ENCODE data around the gene PCK2. TPM values are rescaled to one million over a fixed set of nuclear protein-coding genes. Genes with fewer than 3 reads are reported as not detected.

Gene PCK2
- total RNA-seq, 2 donors from 2014 or later = 11.4 to 16.9 TPM

DNA sequence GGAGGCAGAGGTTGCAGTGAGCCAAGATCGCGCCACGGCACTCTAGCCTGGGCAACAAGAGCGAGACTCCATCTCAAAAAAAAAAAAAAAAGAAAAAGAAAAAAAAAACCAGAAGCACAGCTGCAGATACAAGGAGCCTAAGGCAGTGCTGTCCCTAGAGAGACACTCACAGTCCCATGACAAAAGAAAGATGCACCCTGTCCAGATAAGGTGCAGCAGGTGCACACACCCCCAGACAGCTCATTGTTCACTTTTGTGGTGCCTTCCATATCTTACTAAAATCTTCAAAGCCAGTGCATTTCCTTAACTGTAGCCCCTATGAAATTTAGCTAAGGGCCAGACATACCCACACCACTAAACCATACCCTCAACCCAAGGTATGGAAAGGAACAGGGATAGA lies 28.3 kb downstream of the PCK2 start:
- Histone ChIP-seq H3K4me1 (ENCODE audit: control insufficient read depth in 1 of 2, low read depth in 2 of 2) (no peaks in the 10 kb centered on the region), H3K27me3 (replicated peaks; ENCODE audit: insufficient read depth) (no peaks in the 10 kb centered on the region), H3K9me3 (no peaks in the 10 kb centered on the region), H3K4me3 (no peak overlapping the region), H3K27ac (no peak overlapping the region), H3K36me3 (peaks cover 37% of the 10 kb centered on the region)
- TF ChIP-seq, protein P1, sequence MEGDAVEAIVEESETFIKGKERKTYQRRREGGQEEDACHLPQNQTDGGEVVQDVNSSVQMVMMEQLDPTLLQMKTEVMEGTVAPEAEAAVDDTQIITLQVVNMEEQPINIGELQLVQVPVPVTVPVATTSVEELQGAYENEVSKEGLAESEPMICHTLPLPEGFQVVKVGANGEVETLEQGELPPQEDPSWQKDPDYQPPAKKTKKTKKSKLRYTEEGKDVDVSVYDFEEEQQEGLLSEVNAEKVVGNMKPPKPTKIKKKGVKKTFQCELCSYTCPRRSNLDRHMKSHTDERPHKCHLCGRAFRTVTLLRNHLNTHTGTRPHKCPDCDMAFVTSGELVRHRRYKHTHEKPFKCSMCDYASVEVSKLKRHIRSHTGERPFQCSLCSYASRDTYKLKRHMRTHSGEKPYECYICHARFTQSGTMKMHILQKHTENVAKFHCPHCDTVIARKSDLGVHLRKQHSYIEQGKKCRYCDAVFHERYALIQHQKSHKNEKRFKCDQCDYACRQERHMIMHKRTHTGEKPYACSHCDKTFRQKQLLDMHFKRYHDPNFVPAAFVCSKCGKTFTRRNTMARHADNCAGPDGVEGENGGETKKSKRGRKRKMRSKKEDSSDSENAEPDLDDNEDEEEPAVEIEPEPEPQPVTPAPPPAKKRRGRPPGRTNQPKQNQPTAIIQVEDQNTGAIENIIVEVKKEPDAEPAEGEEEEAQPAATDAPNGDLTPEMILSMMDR (IDR thresholded peaks at IDR 0.05) = no peak
- DNase-seq (ENCODE audit: low spot score) = no peak
- ATAC-seq (ENCODE audit: insufficient number of reproducible peaks, low FRiP score, low read depth) = no peak

DNA sequence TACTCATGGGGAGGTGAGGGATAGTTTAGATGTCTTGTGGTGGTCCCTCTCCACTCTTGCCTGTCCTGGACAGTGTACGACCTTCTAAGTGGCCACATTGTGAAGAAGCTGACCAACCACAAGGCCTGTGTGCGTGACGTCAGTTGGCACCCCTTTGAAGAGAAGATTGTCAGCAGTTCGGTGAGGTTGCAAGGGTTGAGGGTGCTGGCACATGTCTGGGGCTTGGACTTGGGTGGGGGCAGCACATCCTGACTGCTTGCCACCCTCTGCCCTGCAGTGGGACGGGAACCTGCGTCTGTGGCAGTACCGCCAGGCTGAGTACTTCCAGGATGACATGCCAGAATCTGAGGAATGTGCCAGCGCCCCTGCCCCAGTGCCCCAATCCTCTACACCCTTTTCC lies 28.8 kb downstream of the PCK2 start:
- no peak for ATAC-seq (ENCODE audit: insufficient number of reproducible peaks, low FRiP score, low read depth)
- Histone ChIP-seq H3K27ac (no peak overlapping the region), H3K4me3 (no peak overlapping the region), H3K36me3 (peaks cover 37% of the 10 kb centered on the region), H3K9me3 (no peaks in the 10 kb centered on the region), H3K4me1 (ENCODE audit: control insufficient read depth in 1 of 2, low read depth in 2 of 2) (no peaks in the 10 kb centered on the region), H3K27me3 (replicated peaks; ENCODE audit: insufficient read depth) (no peaks in the 10 kb centered on the region)
- TF ChIP-seq, protein P1 (IDR thresholded peaks at IDR 0.05) = no peak
- no peak for DNase-seq (ENCODE audit: low spot score)

DNA sequence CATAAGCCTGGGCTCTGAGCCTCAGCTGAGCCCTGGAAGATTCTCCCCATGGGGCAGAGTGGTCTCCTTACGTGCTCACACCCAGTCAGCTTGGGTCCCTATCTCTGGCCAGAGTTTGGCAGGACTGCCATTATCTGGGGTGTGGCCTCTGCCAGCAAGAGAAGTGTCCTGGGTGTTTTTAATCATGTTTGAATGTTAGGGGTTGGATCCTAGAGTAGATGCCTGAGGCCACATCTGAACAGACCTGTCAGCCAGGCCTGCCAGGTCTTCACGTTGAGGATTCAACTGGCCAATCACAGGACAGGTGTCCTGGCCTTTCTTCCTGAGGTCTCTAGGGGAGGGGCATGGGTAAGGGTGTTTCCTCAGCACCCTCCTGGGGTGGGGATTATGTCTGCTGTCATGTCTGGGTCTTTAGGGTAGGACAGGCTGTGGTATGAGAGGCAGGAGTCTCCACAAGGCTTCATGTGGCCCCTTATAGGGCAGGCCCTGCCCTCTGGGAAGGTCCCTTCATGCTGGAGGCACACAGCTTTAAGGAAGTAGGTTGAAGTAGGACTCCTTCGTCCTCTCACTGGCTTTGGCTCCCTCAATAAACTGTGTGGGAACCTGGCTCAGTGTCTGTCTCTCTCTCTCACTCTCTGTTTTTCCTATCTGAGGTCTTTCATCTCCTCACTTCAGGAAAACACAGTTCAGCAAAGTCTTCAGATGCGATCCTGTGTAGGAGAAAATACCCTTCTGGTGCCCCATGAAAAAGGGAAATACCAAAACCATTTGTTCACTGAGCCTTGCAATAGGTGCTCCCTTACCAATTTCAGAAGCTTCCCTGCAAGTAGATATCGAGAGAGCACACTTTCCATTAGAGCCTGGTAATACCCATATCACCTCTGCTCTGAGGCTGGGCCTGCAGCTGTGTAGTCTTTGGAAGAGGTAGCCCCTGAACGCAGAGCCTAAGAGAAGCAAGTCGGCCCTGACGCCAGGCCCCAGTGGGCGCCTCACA lies 29.6 kb downstream of the PCK2 start:
- Histone ChIP-seq H3K9me3 (no peaks in the 10 kb centered on the region), H3K27me3 (replicated peaks; ENCODE audit: insufficient read depth) (no peaks in the 10 kb centered on the region), H3K36me3 (peaks cover 37% of the 10 kb centered on the region), H3K27ac (no peak overlapping the region), H3K4me1 (ENCODE audit: control insufficient read depth in 1 of 2, low read depth in 2 of 2) (no peaks in the 10 kb centered on the region), H3K4me3 (no peak overlapping the region)
- ATAC-seq (ENCODE audit: insufficient number of reproducible peaks, low FRiP score, low read depth) (no peak), DNase-seq (ENCODE audit: low spot score) (no peak)
- TF ChIP-seq, protein P1 (IDR thresholded peaks at IDR 0.05) = no peak

DNA sequence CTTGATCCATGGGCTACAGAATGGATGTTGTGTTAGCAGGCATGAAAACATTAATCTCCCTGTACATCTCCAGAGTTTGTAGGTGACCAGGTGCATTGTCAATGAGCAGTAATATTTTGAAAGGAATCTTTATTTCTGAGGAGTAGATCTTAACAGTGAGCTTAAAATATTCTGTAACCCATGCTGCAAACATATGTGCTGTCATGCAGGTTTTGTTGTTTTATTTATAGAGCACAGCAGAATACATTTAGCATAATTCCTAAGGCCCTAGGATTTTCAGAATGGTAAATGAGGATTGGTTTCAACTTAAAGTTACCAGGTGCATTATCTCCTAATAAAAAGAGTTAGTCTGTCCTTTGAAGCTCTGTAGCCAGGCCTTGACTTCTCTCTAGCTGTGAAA lies 32.8 kb downstream of the PCK2 start:
- DNase-seq (ENCODE audit: low spot score) (no peak), ATAC-seq (ENCODE audit: insufficient number of reproducible peaks, low FRiP score, low read depth) (no peak)
- H3K36me3 ChIP-seq = peaks cover 11% of the 10 kb centered on the region
- H3K4me1 ChIP-seq (ENCODE audit: control insufficient read depth in 1 of 2, low read depth in 2 of 2) = no peaks in the 10 kb centered on the region
- no peak overlapping the region for H3K27ac ChIP-seq
- no peak overlapping the region for H3K4me3 ChIP-seq
- H3K9me3 ChIP-seq = no peaks in the 10 kb centered on the region
- H3K27me3 ChIP-seq (replicated peaks; ENCODE audit: insufficient read depth) = no peaks in the 10 kb centered on the region
- TF ChIP-seq, protein P1 (IDR thresholded peaks at IDR 0.05) = no peak

DNA sequence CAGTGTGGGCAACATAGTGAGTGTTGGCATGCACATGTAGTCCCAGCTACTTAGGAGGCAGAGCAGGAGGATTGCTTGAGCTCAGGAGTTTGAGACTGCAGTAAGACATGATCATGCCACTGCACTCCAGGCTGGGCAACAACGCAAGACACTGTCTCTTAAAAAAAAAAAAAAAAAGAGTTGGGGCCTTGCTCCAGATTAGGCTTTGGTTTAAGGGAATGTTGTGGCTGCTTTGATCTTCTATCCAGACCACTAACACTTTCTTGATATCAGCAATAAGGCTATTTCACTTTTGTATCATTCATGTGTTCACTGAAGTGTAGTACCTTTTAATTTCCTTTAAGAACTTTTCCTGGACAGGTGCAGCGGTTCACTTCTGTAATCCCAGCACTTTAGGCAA lies 33.6 kb downstream of the PCK2 start:
- H3K4me3 ChIP-seq = no peak overlapping the region
- no peak for DNase-seq (ENCODE audit: low spot score)
- peaks cover 7% of the 10 kb centered on the region for H3K36me3 ChIP-seq
- H3K27ac ChIP-seq = no peak overlapping the region
- H3K27me3 ChIP-seq (replicated peaks; ENCODE audit: insufficient read depth) = no peaks in the 10 kb centered on the region
- no peaks in the 10 kb centered on the region for H3K9me3 ChIP-seq
- TF ChIP-seq, protein P1 (IDR thresholded peaks at IDR 0.05) = no peak
- no peaks in the 10 kb centered on the region for H3K4me1 ChIP-seq (ENCODE audit: control insufficient read depth in 1 of 2, low read depth in 2 of 2)
- ATAC-seq (ENCODE audit: insufficient number of reproducible peaks, low FRiP score, low read depth) = no peak
